Progenitor cell of endocrine pancreas (in vitro differentiated cells): Measurements from ENCODE around the gene ATL2. TPM values are rescaled to one million over a fixed set of nuclear protein-coding genes. Genes with fewer than 3 reads are reported as not detected.

Source experiments
- DNase-seq: peaks from one replicate; pipeline ENCODE4 v3.0.0; 2021; ENCODE audit warnings: low spot score; ENCODE audit not compliant: unreplicated experiment
- H3K27ac Mint-ChIP-seq: 2 replicates; pipeline ENCODE4 v1.8.0; 2021; ENCODE audit warnings: mild to moderate bottlenecking, moderate library complexity, mixed read lengths
- H3K27me3 Mint-ChIP-seq: 2 replicates; pipeline ENCODE4 v1.8.0; 2021; ENCODE audit warnings: mixed read lengths
- H3K36me3 Mint-ChIP-seq: 2 replicates; pipeline ENCODE4 v1.8.0; 2022; ENCODE audit warnings: mixed read lengths; ENCODE audit not compliant: insufficient read depth
- H3K4me1 Mint-ChIP-seq: 2 replicates; pipeline ENCODE4 v1.8.0; 2021; ENCODE audit warnings: low read depth, mixed read lengths
- H3K4me3 Mint-ChIP-seq: 2 replicates; pipeline ENCODE4 v1.8.0; 2021; ENCODE audit warnings: low read depth, mild to moderate bottlenecking, moderate library complexity, mixed read lengths
- H3K9me3 Mint-ChIP-seq: 2 replicates; pipeline ENCODE4 v1.8.0; 2021; ENCODE audit warnings: low read depth, mixed read lengths
- CTCF ChIP-seq: fragments of 200-600 bp; sonication (generic); IDR thresholded peaks from one replicate; pipeline ENCODE4 v1.5.0; 2021; ENCODE audit warnings: antibody characterized with exemption, mild to moderate bottlenecking; ENCODE audit not compliant: unreplicated experiment
- total RNA-seq: library from RNA; stranded (reverse); gene quantifications from 2 replicates; pipeline ENCODE4 v1.2.1, GENCODE V29; 2021

Gene ATL2
- total RNA-seq, 1 donor from 2014 or later, result 56.0 TPM

DNA sequence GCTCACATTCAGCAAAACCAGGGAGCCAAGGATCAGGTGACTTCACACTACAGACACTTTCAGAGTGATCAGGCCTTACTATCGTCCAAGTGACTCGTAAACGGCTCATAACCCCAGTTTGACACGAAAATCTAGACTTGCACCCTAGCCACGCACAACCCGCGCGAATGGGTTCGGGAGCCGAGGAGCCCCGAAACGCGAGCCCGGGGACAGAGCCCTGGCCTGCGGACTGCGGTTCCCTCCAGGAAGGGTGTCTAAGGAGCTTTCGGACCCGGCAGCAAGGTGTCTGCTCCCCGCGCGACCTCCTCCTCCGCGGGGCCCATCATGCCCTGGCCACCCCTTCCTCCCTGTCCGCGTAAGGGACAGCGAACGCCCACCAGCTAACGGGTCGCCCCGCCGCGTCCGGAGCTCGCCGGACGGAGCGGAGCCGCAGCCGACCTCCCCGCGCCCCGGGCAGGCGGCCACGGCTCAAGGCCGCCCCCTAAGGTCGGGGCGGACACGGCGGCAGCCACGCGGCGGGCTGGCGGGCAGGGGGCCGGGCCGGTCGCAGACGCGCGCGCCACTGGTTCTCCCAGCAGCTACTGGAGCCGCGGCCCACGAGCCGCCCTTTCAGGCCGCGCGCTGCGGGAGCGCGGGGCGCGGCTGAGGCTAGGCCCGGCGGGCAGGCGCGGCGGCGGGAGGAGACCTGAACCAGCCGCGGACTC, 575 bp downstream of the ATL2 start:
- H3K36me3 Mint-ChIP-seq, result no peaks in the 10 kb centered on the region
- peaks cover 2% of the 10 kb centered on the region for H3K27me3 Mint-ChIP-seq
- peaks cover 36% of the 10 kb centered on the region for H3K4me1 Mint-ChIP-seq
- peak overlapping the region; percentile 86 for H3K4me3 Mint-ChIP-seq
- no peaks in the 10 kb centered on the region for H3K9me3 Mint-ChIP-seq
- peak overlapping the region; percentile 95 for H3K27ac Mint-ChIP-seq
- peak; percentile 56 for DNase-seq
- TF ChIP-seq CTCF, result peak; percentile 66

- Mint-ChIP-seq H3K9me3 (no peaks in the 10 kb centered on the region), H3K4me1 (peaks cover 36% of the 10 kb centered on the region), H3K27me3 (peaks cover 2% of the 10 kb centered on the region), H3K36me3 (no peaks in the 10 kb centered on the region), H3K27ac (peak overlapping the region; percentile 95), H3K4me3 (peak overlapping the region; percentile 85)
- DNase-seq, result no peak
- no peak for TF ChIP-seq CTCF
Observed at GRCh38 chr2:38375696-38376345, 1.3 kb downstream of the ATL2 start.

GRCh38 chr2:38374984-38375383, 2.1 kb downstream of the ATL2 start:
- Mint-ChIP-seq H3K36me3 (peaks cover 2% of the 10 kb centered on the region), H3K27ac (peak overlapping the region; percentile 95), H3K4me1 (peaks cover 31% of the 10 kb centered on the region), H3K4me3 (peak overlapping the region; percentile 85), H3K9me3 (no peaks in the 10 kb centered on the region), H3K27me3 (peaks cover 2% of the 10 kb centered on the region)
- no peak for TF ChIP-seq CTCF
- DNase-seq, result no peak

DNA sequence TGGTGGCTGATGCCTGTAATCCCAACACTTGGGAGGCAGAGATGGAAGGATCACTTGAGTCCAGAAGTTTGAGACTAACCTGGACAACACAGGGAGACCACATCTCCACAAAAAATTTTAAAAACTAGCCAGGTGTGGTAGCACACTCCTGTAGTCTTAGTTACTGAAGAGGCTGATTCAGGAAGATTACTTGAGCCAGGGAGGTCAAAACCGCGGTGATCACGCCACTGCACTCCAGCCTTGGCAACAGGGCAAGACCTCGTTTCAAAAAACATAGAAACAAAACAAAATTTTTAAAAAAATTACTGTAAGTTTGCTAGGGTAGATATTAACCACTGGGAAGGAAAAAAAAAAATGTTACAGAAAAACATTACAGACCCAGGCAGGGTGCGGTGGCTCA, 5.8 kb downstream of the ATL2 start:
- no peaks in the 10 kb centered on the region for H3K9me3 Mint-ChIP-seq
- DNase-seq, result no peak
- peaks cover 28% of the 10 kb centered on the region for H3K4me1 Mint-ChIP-seq
- no peaks in the 10 kb centered on the region for H3K27me3 Mint-ChIP-seq
- TF ChIP-seq CTCF, result no peak
- peaks cover 2% of the 10 kb centered on the region for H3K36me3 Mint-ChIP-seq
- H3K4me3 Mint-ChIP-seq, result no peak overlapping the region
- H3K27ac Mint-ChIP-seq, result no peak overlapping the region

DNA sequence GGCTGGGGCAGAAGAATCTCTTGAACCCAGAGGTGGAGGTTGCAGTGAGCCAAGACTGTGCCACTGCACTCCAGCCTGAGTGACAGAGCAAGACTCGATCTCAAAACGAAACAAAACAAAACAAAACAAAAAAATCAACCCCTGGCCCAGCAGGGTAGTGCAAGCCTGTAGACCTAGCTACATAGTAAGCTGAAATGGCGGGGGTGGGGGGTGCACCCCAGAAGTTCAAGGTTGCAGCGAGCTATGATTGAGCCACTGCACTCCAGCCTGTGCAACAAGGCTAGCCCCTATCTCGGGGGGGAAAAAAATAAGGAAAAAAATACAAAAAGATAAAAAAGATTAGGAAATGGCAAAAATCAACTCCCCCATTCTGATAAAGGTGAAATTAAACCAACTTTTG, 6.4 kb downstream of the ATL2 start:
- H3K27ac Mint-ChIP-seq, result no peak overlapping the region
- no peaks in the 10 kb centered on the region for H3K27me3 Mint-ChIP-seq
- H3K4me1 Mint-ChIP-seq, result peaks cover 23% of the 10 kb centered on the region
- DNase-seq, result no peak
- no peak for TF ChIP-seq CTCF
- peaks cover 2% of the 10 kb centered on the region for H3K36me3 Mint-ChIP-seq
- H3K4me3 Mint-ChIP-seq, result no peak overlapping the region
- H3K9me3 Mint-ChIP-seq, result no peaks in the 10 kb centered on the region
